Smooth muscle cell (in vitro differentiated cells): ENCODE data around the gene SNX32. TPM values are rescaled to one million over a fixed set of nuclear protein-coding genes. Genes with fewer than 3 reads are reported as not detected.
A peak's percentile ranks its signal among the peaks of the same experiment; 100 is the strongest.

Experiments
- DNase-seq: peaks from one replicate; lab custom pipeline; 2025; ENCODE audit not compliant: unreplicated experiment; lab: John Stamatoyannopoulos, UW
- H2AFZ ChIP-seq: fragments of 200-600 bp; sonication (generic); 2 replicates; pipeline ENCODE4 v1.6.0; 2016; ENCODE audit warnings: antibody characterized with exemption, low read depth, mild to moderate bottlenecking
- H3F3A ChIP-seq: fragments of 200-600 bp; sonication (generic); 2 replicates; pipeline ENCODE4 v1.6.0; 2017; ENCODE audit warnings: antibody characterized with exemption, low read depth
- H3K27ac ChIP-seq: fragments of 200-600 bp; sonication (generic); 2 replicates; pipeline ENCODE4 v1.5.1; 2016; ENCODE audit warnings: low read depth, mild to moderate bottlenecking
- H3K27me3 ChIP-seq: fragments of 200-600 bp; sonication (generic); 2 replicates; pipeline ENCODE4 v1.6.1; 2016; ENCODE audit warnings: low read depth, mild to moderate bottlenecking
- H3K36me3 ChIP-seq: fragments of 200-600 bp; sonication (generic); 2 replicates; pipeline ENCODE4 v1.5.1; 2016; ENCODE audit warnings: low read depth
- H3K4me1 ChIP-seq: fragments of 200-600 bp; sonication (generic); 2 replicates; pipeline ENCODE4 v1.5.1; 2016; ENCODE audit warnings: low read depth
- H3K4me2 ChIP-seq: fragments of 200-600 bp; sonication (generic); 2 replicates; pipeline ENCODE4 v1.6.0; 2016; ENCODE audit warnings: mild to moderate bottlenecking
- H3K4me3 ChIP-seq: fragments of 200-600 bp; sonication (generic); 2 replicates; pipeline ENCODE4 v1.5.1; 2016; ENCODE audit warnings: mild to moderate bottlenecking
- H3K79me2 ChIP-seq: fragments of 200-600 bp; sonication (generic); 2 replicates; pipeline ENCODE4 v1.6.0; 2016; ENCODE audit warnings: low read depth, mild to moderate bottlenecking
- H3K9ac ChIP-seq: fragments of 200-600 bp; sonication (generic); 2 replicates; pipeline ENCODE4 v1.6.0; 2016; ENCODE audit warnings: low read depth
- H3K9me3 ChIP-seq: fragments of 200-600 bp; sonication (generic); replicated peaks from 2 replicates; pipeline ENCODE4 v1.5.1; 2016; ENCODE audit warnings: low read depth
- H4K20me1 ChIP-seq: fragments of 200-600 bp; sonication (generic); 2 replicates; pipeline ENCODE4 v1.6.0; 2016; ENCODE audit warnings: low read depth
- WGBS: methylation state at CpG from one replicate; pipeline ENCODE4 v1.1.7; 2016; ENCODE audit warnings: low lambda C conversion rate; 5-methylcytosine and 5-hydroxymethylcytosine counted together
- polyA plus RNA-seq: library from polyadenylated mRNA; unstranded; fragments of >200 nt; fragmentation: Nextera tagmentation; extraction: Ambion mirVana; gene quantifications from 2 replicates; pipeline ENCODE4 v1.2.1, GENCODE V29; 2016
- total RNA-seq: library from RNA; depleted of rRNA; stranded (reverse); fragments of >200 nt; gene quantifications from 2 replicates; pipeline ENCODE4 v1.2.3, GENCODE V29; 2014
- TF ChIP-seq, protein P1 (sequence below): fragments of 200-600 bp; sonication (generic); IDR thresholded peaks from 2 replicates; pipeline ENCODE4 v1.5.1; 2017; ENCODE audit warnings: borderline replicate concordance, mild to moderate bottlenecking, antibody characterized with exemption; ENCODE audit not compliant: insufficient read depth, poor library complexity, severe bottlenecking

Gene SNX32
- total and polyA plus RNA-seq, 2 experiments from 2014 or later: 1.1 to 1.2 TPM

DNA sequence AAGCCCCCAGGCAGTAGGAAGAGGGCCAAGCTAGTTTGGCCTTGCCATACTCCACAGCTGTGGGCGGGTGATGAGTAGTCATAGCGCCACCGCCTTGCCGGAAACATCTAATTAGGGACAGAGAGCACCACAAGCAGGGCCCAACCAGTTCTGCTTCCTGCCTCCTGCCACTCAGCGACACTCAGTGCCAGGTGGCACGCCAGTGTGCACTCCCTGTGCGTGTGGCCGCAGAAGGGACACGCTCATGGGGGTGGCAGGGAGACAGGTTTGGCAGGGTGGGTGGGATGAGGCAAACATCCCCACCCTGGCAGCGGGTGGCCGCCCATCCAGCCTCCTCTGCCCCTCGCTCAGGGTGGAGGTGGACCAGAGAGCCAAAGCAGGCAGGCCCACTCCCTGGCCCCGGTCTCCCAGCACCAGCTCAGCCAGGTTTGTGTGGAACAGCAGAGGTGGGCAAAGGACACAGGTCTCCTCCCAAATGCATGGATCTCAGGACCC lies 42.0 kb upstream of the SNX32 start:
- Histone ChIP-seq H3F3A (no peaks in the 10 kb centered on the region), H3K9me3 (no peaks in the 10 kb centered on the region), H3K36me3 (no peaks in the 10 kb centered on the region), H3K27me3 (peaks cover 27% of the 10 kb centered on the region), H3K4me3 (no peak overlapping the region), H2AFZ (no peak overlapping the region), H3K4me1 (peaks cover 6% of the 10 kb centered on the region), H3K27ac (peak overlapping the region; percentile 52), H3K4me2 (no peak overlapping the region), H3K9ac (no peak overlapping the region), H3K79me2 (peaks cover 4% of the 10 kb centered on the region), H4K20me1 (peaks cover 3% of the 10 kb centered on the region)
- TF ChIP-seq, protein P1, sequence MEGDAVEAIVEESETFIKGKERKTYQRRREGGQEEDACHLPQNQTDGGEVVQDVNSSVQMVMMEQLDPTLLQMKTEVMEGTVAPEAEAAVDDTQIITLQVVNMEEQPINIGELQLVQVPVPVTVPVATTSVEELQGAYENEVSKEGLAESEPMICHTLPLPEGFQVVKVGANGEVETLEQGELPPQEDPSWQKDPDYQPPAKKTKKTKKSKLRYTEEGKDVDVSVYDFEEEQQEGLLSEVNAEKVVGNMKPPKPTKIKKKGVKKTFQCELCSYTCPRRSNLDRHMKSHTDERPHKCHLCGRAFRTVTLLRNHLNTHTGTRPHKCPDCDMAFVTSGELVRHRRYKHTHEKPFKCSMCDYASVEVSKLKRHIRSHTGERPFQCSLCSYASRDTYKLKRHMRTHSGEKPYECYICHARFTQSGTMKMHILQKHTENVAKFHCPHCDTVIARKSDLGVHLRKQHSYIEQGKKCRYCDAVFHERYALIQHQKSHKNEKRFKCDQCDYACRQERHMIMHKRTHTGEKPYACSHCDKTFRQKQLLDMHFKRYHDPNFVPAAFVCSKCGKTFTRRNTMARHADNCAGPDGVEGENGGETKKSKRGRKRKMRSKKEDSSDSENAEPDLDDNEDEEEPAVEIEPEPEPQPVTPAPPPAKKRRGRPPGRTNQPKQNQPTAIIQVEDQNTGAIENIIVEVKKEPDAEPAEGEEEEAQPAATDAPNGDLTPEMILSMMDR: no peak
- DNase-seq: no peak
- 89% methylated on average over 13 of the region's 13 CpGs for WGBS

DNA sequence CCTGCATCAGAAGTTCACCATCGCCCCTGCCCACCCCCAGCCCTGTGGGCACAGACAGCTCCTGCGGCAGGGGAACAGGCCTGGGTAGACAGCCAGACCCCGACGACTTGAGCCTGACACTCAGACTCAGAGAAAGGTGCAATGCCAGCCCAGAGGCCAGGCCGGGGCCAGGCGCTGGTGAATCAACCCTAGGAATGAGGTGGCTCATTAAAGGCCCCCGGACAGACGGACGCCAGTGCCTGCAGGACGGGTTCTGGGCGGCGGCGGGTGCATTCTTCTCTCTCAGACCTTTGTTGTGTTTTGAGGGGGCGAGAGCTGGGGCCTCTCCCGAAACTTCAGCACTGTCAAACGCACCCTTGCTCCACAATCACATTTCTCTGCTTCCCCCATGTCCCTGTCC lies 41.3 kb upstream of the SNX32 start:
- peaks cover 20% of the 10 kb centered on the region for H3K27me3 ChIP-seq
- TF ChIP-seq, protein P1: no peak
- peaks cover 3% of the 10 kb centered on the region for H4K20me1 ChIP-seq
- H3K36me3 ChIP-seq: no peaks in the 10 kb centered on the region
- H3K79me2 ChIP-seq: peaks cover 4% of the 10 kb centered on the region
- H3K4me1 ChIP-seq: peaks cover 13% of the 10 kb centered on the region
- no peak overlapping the region for H3K4me3 ChIP-seq
- WGBS: 67% methylated on average over 15 of the region's 16 CpGs
- H2AFZ ChIP-seq: no peak overlapping the region
- no peak overlapping the region for H3K9ac ChIP-seq
- no peaks in the 10 kb centered on the region for H3F3A ChIP-seq
- H3K9me3 ChIP-seq: no peaks in the 10 kb centered on the region
- H3K4me2 ChIP-seq: peak overlapping the region; percentile 0
- DNase-seq: no peak
- H3K27ac ChIP-seq: peak overlapping the region; percentile 52

DNA sequence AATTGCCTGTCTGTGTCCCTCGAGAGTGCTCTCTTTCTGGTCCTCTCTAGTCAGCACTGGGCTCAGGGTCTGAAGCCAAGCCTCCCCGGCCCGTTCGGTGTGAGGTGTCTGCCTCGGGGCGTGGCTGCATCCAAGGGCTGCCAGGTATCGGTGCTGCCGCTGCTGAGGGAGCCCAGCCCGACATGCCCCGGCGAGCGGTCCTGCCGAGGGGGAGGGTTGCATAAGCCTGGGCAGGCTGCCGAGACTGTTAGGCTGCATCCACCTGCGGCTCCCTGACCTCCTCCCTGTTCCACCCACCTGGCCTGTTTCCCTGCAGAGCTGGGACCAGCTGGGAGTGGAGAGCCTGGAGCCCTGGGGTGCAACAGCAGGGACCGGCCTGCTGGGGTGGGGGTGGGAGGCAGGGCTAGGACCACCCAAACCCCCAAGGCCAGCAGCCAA lies 40.6 kb upstream of the SNX32 start:
- H3K36me3 ChIP-seq: no peaks in the 10 kb centered on the region
- H3K27me3 ChIP-seq: peaks cover 13% of the 10 kb centered on the region
- H3K4me1 ChIP-seq: peaks cover 10% of the 10 kb centered on the region
- H3K4me2 ChIP-seq: no peak overlapping the region
- no peaks in the 10 kb centered on the region for H3F3A ChIP-seq
- H2AFZ ChIP-seq: no peak overlapping the region
- DNase-seq: no peak
- no peaks in the 10 kb centered on the region for H3K9me3 ChIP-seq
- TF ChIP-seq, protein P1: no peak
- 69% methylated on average over 16 of the region's 16 CpGs for WGBS
- peaks cover 4% of the 10 kb centered on the region for H3K79me2 ChIP-seq
- H3K9ac ChIP-seq: no peak overlapping the region
- H4K20me1 ChIP-seq: peaks cover 3% of the 10 kb centered on the region
- H3K27ac ChIP-seq: peak overlapping the region; percentile 52
- H3K4me3 ChIP-seq: no peak overlapping the region
